ENCODE data around the gene DPEP2. TPM values are rescaled to one million over a fixed set of nuclear protein-coding genes. Genes with fewer than 3 reads are reported as not detected.
"Not testable (repeated sequence)": the region's sequence is repeated elsewhere in the genome, so short reads cannot be mapped to it uniquely, and the experiment has no call there.

DPEP2 gene
- total RNA-seq, 1 donor from 2014 or later, result not detected

DNA sequence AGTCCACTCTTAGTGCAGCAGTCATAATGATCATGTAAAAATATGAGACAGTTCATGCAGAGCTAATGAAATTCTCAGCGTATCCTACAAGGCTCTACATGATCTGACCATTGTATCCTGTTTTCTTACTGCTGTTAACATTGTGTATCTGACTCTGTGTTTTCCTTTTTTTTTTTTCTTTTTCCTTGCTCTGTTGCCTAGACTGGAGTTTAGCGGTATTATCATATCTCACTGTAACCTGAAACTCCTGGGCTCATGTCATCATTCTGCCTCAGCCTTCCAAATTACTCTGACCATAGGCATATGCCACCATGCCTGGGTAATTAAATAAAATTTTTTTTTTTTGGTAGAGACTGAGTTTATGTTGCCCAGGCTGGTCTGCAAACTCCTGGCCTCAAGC lies 35.9 kb upstream of the DPEP2 start:
- Histone ChIP-seq H3K4me1 (no peaks in the 10 kb centered on the region), H3K9me3 (ENCODE audit: low read depth) (no peaks in the 10 kb centered on the region), H3K79me2 (ENCODE audit: low read depth) (no peaks in the 10 kb centered on the region), H3K36me3 (no peaks in the 10 kb centered on the region), H3K27me3 (no peaks in the 10 kb centered on the region), H3K27ac (no peak overlapping the region), H4K20me1 (ENCODE audit: low read depth) (peaks cover 3% of the 10 kb centered on the region), H3F3A (ENCODE audit: low read depth) (no peaks in the 10 kb centered on the region), H3K9ac (no peak overlapping the region), H3K4me2 (no peak overlapping the region), H2AFZ (replicated peaks) (no peak overlapping the region), H3K4me3 (no peak overlapping the region)
- no peak for DNase-seq (ENCODE audit: low spot score)
- Mint-ChIP-seq H3K36me3 (peaks cover 11% of the 10 kb centered on the region), H3K4me3 (no peak overlapping the region), H3K27me3 (ENCODE audit: insufficient read depth, low read depth) (no peaks in the 10 kb centered on the region), H3K9me3 (no peaks in the 10 kb centered on the region), H3K4me1 (no peaks in the 10 kb centered on the region), H3K27ac (no peak overlapping the region)
- TF ChIP-seq, protein P1, sequence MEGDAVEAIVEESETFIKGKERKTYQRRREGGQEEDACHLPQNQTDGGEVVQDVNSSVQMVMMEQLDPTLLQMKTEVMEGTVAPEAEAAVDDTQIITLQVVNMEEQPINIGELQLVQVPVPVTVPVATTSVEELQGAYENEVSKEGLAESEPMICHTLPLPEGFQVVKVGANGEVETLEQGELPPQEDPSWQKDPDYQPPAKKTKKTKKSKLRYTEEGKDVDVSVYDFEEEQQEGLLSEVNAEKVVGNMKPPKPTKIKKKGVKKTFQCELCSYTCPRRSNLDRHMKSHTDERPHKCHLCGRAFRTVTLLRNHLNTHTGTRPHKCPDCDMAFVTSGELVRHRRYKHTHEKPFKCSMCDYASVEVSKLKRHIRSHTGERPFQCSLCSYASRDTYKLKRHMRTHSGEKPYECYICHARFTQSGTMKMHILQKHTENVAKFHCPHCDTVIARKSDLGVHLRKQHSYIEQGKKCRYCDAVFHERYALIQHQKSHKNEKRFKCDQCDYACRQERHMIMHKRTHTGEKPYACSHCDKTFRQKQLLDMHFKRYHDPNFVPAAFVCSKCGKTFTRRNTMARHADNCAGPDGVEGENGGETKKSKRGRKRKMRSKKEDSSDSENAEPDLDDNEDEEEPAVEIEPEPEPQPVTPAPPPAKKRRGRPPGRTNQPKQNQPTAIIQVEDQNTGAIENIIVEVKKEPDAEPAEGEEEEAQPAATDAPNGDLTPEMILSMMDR (IDR thresholded peaks at IDR 0.05), result no peak
- TF ChIP-seq EZH2 (IDR thresholded peaks at IDR 0.05) (no peak), EZH2phosphoT487 (IDR thresholded peaks at IDR 0.05) (no peak)

DNA sequence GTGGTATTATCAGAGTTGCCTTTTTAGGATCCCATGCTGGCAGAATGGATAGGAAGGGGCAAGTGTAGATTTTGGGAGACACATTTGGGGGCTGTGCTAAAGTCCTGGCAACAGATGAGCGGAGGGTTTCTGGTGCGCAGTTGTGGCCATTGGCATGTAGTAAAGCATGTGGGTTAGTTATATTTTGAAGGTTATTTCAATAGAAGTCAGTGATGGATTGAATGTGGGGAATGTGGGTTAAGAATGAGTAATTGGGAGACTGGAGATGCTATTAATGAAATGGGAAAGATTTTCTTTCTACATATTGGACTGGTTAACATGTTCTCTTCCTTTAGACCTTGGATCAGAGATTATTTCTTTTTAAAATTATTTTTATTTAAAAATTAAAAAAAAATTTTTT lies 33.8 kb upstream of the DPEP2 start:
- H3K27me3 Mint-ChIP-seq (ENCODE audit: insufficient read depth, low read depth), result no peaks in the 10 kb centered on the region
- no peaks in the 10 kb centered on the region for H3K9me3 Mint-ChIP-seq
- no peaks in the 10 kb centered on the region for H3K79me2 ChIP-seq (ENCODE audit: low read depth)
- peaks cover 6% of the 10 kb centered on the region for H3K36me3 Mint-ChIP-seq
- H3K27ac ChIP-seq, result no peak overlapping the region
- H3K27ac Mint-ChIP-seq, result no peak overlapping the region
- no peak overlapping the region for H2AFZ ChIP-seq (replicated peaks)
- no peaks in the 10 kb centered on the region for H3K27me3 ChIP-seq
- H3K4me1 ChIP-seq, result no peaks in the 10 kb centered on the region
- H3K9me3 ChIP-seq (ENCODE audit: low read depth), result no peaks in the 10 kb centered on the region
- H3K4me1 Mint-ChIP-seq, result no peaks in the 10 kb centered on the region
- no peak for DNase-seq (ENCODE audit: low spot score)
- no peak overlapping the region for H3K4me3 ChIP-seq
- H3K4me2 ChIP-seq, result no peak overlapping the region
- TF ChIP-seq EZH2phosphoT487 (IDR thresholded peaks at IDR 0.05), result no peak
- TF ChIP-seq EZH2 (IDR thresholded peaks at IDR 0.05), result no peak
- TF ChIP-seq, protein P1 (IDR thresholded peaks at IDR 0.05), result no peak
- no peaks in the 10 kb centered on the region for H4K20me1 ChIP-seq (ENCODE audit: low read depth)
- no peak overlapping the region for H3K4me3 Mint-ChIP-seq
- H3F3A ChIP-seq (ENCODE audit: low read depth), result no peaks in the 10 kb centered on the region
- H3K36me3 ChIP-seq, result no peaks in the 10 kb centered on the region
- no peak overlapping the region for H3K9ac ChIP-seq

DNA sequence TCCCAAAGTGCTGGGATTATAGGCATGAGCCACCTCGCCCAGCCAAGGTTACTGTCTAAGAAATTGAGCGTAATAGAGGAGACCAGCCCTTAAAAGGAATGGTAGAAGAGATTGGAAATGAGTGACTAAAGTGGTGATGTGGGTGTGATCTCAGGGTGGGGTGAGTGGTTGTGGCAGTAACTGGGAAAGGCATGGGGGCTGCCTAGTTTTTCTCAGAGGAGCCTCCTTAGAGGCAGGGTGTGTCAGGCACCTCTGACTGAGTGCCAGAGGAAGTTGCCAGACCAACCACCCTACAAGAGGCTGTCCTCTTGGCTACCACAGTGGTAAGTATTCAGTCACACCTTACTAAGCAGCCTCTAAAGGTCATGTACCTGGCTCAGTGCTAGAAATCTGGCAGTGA lies 32.7 kb upstream of the DPEP2 start:
- Histone ChIP-seq H3K79me2 (ENCODE audit: low read depth) (no peaks in the 10 kb centered on the region), H3K9me3 (ENCODE audit: low read depth) (no peaks in the 10 kb centered on the region), H3K4me3 (no peak overlapping the region), H3K36me3 (no peaks in the 10 kb centered on the region), H3K27me3 (no peaks in the 10 kb centered on the region), H3F3A (ENCODE audit: low read depth) (no peaks in the 10 kb centered on the region), H3K4me2 (no peak overlapping the region), H2AFZ (replicated peaks) (no peak overlapping the region), H4K20me1 (ENCODE audit: low read depth) (no peaks in the 10 kb centered on the region), H3K27ac (no peak overlapping the region), H3K4me1 (no peaks in the 10 kb centered on the region), H3K9ac (no peak overlapping the region)
- Mint-ChIP-seq H3K36me3 (peaks cover 4% of the 10 kb centered on the region), H3K4me3 (no peak overlapping the region), H3K4me1 (no peaks in the 10 kb centered on the region), H3K27ac (no peak overlapping the region), H3K27me3 (ENCODE audit: insufficient read depth, low read depth) (no peaks in the 10 kb centered on the region), H3K9me3 (no peaks in the 10 kb centered on the region)
- TF ChIP-seq EZH2phosphoT487 (IDR thresholded peaks at IDR 0.05), result no peak
- TF ChIP-seq, protein P1 (IDR thresholded peaks at IDR 0.05), result no peak
- no peak for TF ChIP-seq EZH2 (IDR thresholded peaks at IDR 0.05)
- DNase-seq (ENCODE audit: low spot score), result no peak

DNA sequence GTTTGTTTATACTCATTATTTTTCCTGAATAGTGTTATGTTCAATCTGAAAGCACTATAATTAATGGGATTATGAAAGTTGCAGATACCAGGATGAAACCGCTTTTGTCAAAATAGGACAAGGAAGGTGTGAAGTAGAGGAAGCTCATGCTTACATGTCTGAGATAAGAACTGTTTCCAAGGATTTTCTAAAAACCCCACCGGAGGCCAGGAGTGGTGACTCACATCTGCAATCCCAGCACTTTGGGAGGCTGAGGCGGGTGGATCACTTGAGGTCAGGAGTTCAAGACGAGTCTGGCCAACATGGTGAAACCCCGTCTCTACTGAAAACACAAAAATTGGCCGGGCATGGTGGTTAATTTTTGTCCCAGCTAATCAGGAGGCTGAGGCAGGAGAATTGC lies 30.8 kb upstream of the DPEP2 start:
- H3K36me3 ChIP-seq, result not testable (repeated sequence)
- H3K79me2 ChIP-seq (ENCODE audit: low read depth), result peaks cover 11% of the 10 kb centered on the region

More for the DNA sequence above, 30.8 kb upstream of the DPEP2 start:
- H3F3A ChIP-seq (ENCODE audit: low read depth); H3K4me2 ChIP-seq; H3K9me3 Mint-ChIP-seq; H3K4me1 Mint-ChIP-seq; H3K4me1 ChIP-seq; DNase-seq (ENCODE audit: low spot score); H3K27ac ChIP-seq; H3K4me3 ChIP-seq; H3K4me3 Mint-ChIP-seq; H3K27me3 ChIP-seq; H3K9ac ChIP-seq; H3K36me3 Mint-ChIP-seq; H3K27me3 Mint-ChIP-seq (ENCODE audit: insufficient read depth, low read depth); H3K27ac Mint-ChIP-seq; H4K20me1 ChIP-seq (ENCODE audit: low read depth); H2AFZ ChIP-seq (replicated peaks); H3K9me3 ChIP-seq (ENCODE audit: low read depth): not testable (repeated sequence)

Data from neural progenitor cell (in vitro differentiated cells).